ENCODE measurements around the gene ALDOA.
A peak's percentile ranks its signal among the peaks of the same experiment; 100 is the strongest.
"Not testable (repeated sequence)": the region's sequence is repeated elsewhere in the genome, so short reads cannot be mapped to it uniquely, and the experiment has no call there.

The ALDOA gene

GRCh38 chr16:30030841-30031413 is 34.6 kb upstream of the ALDOA start, which contains the start of gene TLCD3B:
Gene TLCD3B, minus strand, starts transcription at chr16:30031271. Its CDS starts 744 bp downstream, at chr16:30030527.
- Mint-ChIP-seq H3K27me3 (peaks cover 56% of the 10 kb centered on the region), H3K27ac (no peak within 1 kb of the TSS), H3K4me3 (no peak within 1 kb of the TSS)

DNA sequence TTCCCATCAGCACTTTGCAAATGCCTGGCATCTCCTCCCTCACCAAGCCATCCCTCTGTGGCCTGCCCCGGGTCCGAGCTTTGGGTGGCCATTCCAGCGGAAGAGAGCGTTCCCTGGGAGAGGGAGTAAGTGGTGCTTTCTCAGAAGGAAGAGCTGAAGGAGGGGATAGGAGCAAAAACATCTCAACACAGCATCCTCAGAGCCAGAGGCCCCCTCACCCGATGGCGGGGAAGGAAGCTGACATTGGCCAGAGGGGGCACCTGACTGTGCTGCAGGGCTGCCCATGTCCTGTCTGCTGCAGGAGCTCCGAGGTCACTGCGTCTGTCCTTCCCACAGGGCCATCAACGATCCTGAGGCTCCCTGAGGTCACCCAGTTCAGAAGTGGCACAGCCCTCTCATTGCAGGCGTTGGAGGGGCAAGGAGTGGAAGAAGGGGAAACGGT is 34.1 kb upstream of the ALDOA start:
- peaks cover 7% of the 10 kb centered on the region for H3K4me1 Mint-ChIP-seq (ENCODE audit: low read depth)
- no peaks in the 10 kb centered on the region for H3K36me3 Mint-ChIP-seq (ENCODE audit: low read depth)
- peaks cover 56% of the 10 kb centered on the region for H3K27me3 Mint-ChIP-seq
- no peak overlapping the region for H3K4me3 Mint-ChIP-seq
- H3K27ac Mint-ChIP-seq = no peak overlapping the region
- no peaks in the 10 kb centered on the region for H3K9me3 Mint-ChIP-seq

More at GRCh38 chr16:30030841-30031413, 34.6 kb upstream of the ALDOA start, which contains the start of gene TLCD3B:
- Mint-ChIP-seq H3K9me3 (no peaks in the 10 kb centered on the region), H3K36me3 (ENCODE audit: low read depth) (no peaks in the 10 kb centered on the region), H3K4me1 (ENCODE audit: low read depth) (peaks cover 7% of the 10 kb centered on the region)

- H3K27me3 Mint-ChIP-seq = peaks cover 49% of the 10 kb centered on the region
Measured at GRCh38 chr16:30032083-30032819, 33.3 kb upstream of the ALDOA start.

GRCh38 chr16:30033270-30033669 is 32.3 kb upstream of the ALDOA start:
- Mint-ChIP-seq H3K27ac (no peak overlapping the region), H3K27me3 (peaks cover 42% of the 10 kb centered on the region), H3K4me1 (ENCODE audit: low read depth) (peaks cover 7% of the 10 kb centered on the region), H3K36me3 (ENCODE audit: low read depth) (no peaks in the 10 kb centered on the region), H3K9me3 (no peaks in the 10 kb centered on the region), H3K4me3 (no peak overlapping the region)

More at GRCh38 chr16:30032083-30032819, 33.3 kb upstream of the ALDOA start:
- Mint-ChIP-seq H3K4me3 (no peak overlapping the region), H3K4me1 (ENCODE audit: low read depth) (peaks cover 7% of the 10 kb centered on the region), H3K36me3 (ENCODE audit: low read depth) (no peaks in the 10 kb centered on the region), H3K9me3 (no peaks in the 10 kb centered on the region), H3K27ac (no peak overlapping the region)

DNA sequence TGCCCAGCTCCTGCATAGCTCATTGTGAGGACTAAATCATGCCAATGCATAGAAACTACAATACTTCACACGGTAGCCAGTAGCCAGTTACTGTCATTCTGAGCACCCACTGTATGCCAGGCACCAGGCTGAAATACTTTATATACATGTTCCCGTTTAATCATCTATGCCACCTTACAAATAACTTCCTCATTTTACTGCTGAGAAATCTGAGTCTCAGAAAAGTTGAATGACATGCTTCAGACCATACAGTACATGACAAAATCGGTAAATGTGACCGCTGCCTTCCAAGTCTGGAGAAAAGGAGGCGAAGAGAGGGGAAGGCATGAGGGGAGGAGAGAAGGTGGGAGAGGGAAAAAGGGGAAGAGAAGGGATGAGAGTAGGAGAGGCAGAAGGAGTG is 25.3 kb upstream of the ALDOA start:
- peaks cover 10% of the 10 kb centered on the region for H3K27me3 Mint-ChIP-seq
- no peaks in the 10 kb centered on the region for H3K4me1 Mint-ChIP-seq (ENCODE audit: low read depth)
- H3K27ac Mint-ChIP-seq = no peak overlapping the region
- no peak overlapping the region for H3K4me3 Mint-ChIP-seq
- H3K36me3 Mint-ChIP-seq (ENCODE audit: low read depth) = no peaks in the 10 kb centered on the region
- H3K9me3 Mint-ChIP-seq = no peaks in the 10 kb centered on the region

GRCh38 chr16:30040690-30041089 is 24.9 kb upstream of the ALDOA start:
- H3K4me3 Mint-ChIP-seq; H3K27ac Mint-ChIP-seq; H3K4me1 Mint-ChIP-seq (ENCODE audit: low read depth); H3K27me3 Mint-ChIP-seq; H3K9me3 Mint-ChIP-seq; H3K36me3 Mint-ChIP-seq (ENCODE audit: low read depth): not testable (repeated sequence)

GRCh38 chr16:30041841-30042240 is 23.7 kb upstream of the ALDOA start:
- Mint-ChIP-seq H3K9me3 (no peaks in the 10 kb centered on the region), H3K27ac (no peak overlapping the region), H3K36me3 (ENCODE audit: low read depth) (no peaks in the 10 kb centered on the region), H3K27me3 (peaks cover 7% of the 10 kb centered on the region), H3K4me1 (ENCODE audit: low read depth) (no peaks in the 10 kb centered on the region), H3K4me3 (no peak overlapping the region)

DNA sequence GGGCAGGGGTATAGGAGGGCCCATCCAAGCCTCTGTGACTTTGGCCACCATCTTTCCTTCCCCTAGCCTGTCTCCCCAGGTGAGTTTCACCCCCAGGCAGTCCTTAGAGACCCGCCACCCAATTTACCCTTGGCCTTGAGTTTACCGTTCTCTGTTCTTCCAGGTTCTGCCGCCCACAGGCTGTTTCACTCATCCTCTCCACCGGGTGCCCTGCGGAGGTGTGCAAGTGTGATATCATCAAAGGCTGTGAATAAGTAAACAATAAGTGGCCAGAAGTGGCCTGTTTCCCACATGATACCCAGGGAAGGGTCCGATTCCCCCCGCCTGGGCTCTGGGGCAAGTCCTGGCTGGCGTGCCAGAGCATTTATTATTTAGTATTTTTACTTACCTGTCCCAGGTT is 19.4 kb upstream of the ALDOA start:
- H3K4me1 Mint-ChIP-seq (ENCODE audit: low read depth) = no peaks in the 10 kb centered on the region
- H3K27me3 Mint-ChIP-seq = no peaks in the 10 kb centered on the region
- H3K27ac Mint-ChIP-seq = no peak overlapping the region
- H3K9me3 Mint-ChIP-seq = no peaks in the 10 kb centered on the region
- H3K4me3 Mint-ChIP-seq = no peak overlapping the region
- H3K36me3 Mint-ChIP-seq (ENCODE audit: low read depth) = no peaks in the 10 kb centered on the region

DNA sequence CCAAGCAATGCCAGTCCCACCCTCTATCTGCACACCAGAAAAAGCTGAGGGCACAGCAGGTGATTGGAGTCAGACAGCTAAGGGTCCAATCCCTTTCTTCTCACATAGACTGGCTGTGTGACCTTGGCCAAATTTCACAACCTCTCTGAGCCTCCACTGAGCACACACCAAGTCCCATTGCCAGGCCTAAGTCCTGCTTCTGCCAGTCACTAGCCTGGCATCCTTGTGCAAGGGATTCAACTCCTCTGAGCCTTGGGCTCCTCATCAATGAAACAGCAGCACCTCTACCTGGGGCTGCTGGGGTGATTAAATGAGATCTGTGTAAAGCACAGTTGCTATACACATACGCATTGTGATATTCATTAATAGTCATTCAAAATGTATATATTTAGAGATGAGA is 19.0 kb upstream of the ALDOA start:
- Mint-ChIP-seq H3K27me3 (no peaks in the 10 kb centered on the region), H3K4me3 (no peak overlapping the region), H3K9me3 (no peaks in the 10 kb centered on the region), H3K27ac (no peak overlapping the region), H3K4me1 (ENCODE audit: low read depth) (peaks cover 2% of the 10 kb centered on the region), H3K36me3 (ENCODE audit: low read depth) (no peaks in the 10 kb centered on the region)

DNA sequence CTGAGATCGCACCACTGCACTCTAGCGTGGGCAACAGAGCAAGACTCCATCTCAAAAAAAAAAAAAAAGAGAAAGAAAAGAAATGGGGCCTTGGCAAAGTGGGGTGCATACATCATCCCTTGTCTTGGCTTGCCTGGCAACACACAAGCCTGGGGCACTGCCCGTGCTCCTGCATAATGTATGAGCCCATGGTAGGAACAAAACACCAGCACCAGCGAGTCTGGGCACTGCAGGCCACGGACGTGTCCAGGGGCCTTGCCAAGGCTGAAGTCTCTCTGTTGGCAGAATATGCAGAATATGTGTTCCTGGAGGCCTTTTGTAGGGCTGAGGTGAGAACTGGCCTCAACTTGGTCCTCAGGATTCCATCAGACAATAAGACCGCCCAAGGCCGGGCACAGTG is 15.7 kb upstream of the ALDOA start:
- Mint-ChIP-seq H3K9me3 (no peaks in the 10 kb centered on the region), H3K36me3 (ENCODE audit: low read depth) (no peaks in the 10 kb centered on the region), H3K4me1 (ENCODE audit: low read depth) (peaks cover 13% of the 10 kb centered on the region), H3K27ac (no peak overlapping the region), H3K27me3 (no peaks in the 10 kb centered on the region), H3K4me3 (no peak overlapping the region)

- Mint-ChIP-seq H3K9me3 (no peaks in the 10 kb centered on the region), H3K36me3 (ENCODE audit: low read depth) (no peaks in the 10 kb centered on the region), H3K27ac (no peak overlapping the region), H3K4me1 (ENCODE audit: low read depth) (peaks cover 13% of the 10 kb centered on the region), H3K4me3 (peak overlapping the region; percentile 67), H3K27me3 (no peaks in the 10 kb centered on the region)
Measured at GRCh38 chr16:30051518-30051917, 14.0 kb upstream of the ALDOA start.

DNA sequence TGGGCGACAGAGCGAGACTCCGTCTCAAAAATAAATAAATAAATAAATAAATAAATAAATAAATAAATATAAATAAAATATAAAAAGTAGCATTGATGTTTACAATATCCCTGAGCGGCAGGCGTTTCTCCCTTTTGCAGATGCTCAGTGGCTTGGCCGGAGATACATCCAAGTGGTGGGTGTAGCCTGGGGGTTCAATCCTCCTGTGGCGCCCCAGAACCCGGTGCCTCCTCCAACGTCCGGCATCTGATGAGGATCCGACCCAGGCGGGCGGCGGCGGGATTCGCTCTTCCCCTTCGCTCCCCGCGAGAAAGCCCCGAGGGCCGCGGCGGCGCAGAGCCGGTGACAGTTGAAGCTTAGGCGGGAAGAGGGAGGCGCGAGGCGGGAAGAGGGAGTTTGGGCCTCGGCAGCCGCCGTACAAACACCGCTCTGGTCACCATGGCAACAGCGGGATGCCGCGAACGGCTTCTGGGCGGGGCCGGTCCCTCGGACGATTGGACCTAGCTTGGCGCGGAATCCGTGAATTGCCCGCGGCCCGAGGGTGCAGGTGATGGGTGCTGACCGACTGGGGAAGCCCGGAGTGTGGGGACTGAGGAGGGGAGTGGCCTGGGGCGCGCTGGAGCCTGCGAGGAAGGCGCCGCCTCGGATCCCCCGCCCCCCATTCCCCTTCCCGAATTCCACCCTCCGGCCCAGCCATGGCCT is 12.7 kb upstream of the ALDOA start:
- peak overlapping the region; percentile 83 for H3K4me3 Mint-ChIP-seq
- peak overlapping the region; percentile 77 for H3K27ac Mint-ChIP-seq
- no peaks in the 10 kb centered on the region for H3K36me3 Mint-ChIP-seq (ENCODE audit: low read depth)
- H3K9me3 Mint-ChIP-seq = no peaks in the 10 kb centered on the region
- no peaks in the 10 kb centered on the region for H3K27me3 Mint-ChIP-seq
- peaks cover 13% of the 10 kb centered on the region for H3K4me1 Mint-ChIP-seq (ENCODE audit: low read depth)

- H3K27ac Mint-ChIP-seq = peak overlapping the region; percentile 26
- no peaks in the 10 kb centered on the region for H3K9me3 Mint-ChIP-seq
- H3K36me3 Mint-ChIP-seq (ENCODE audit: low read depth) = no peaks in the 10 kb centered on the region
- H3K4me1 Mint-ChIP-seq (ENCODE audit: low read depth) = peaks cover 13% of the 10 kb centered on the region
- no peaks in the 10 kb centered on the region for H3K27me3 Mint-ChIP-seq
- peak overlapping the region; percentile 83 for H3K4me3 Mint-ChIP-seq
Measured at GRCh38 chr16:30053376-30054015, 12.1 kb upstream of the ALDOA start.

- Mint-ChIP-seq H3K27me3 (no peaks in the 10 kb centered on the region), H3K4me3 (peak overlapping the region; percentile 42), H3K4me1 (ENCODE audit: low read depth) (peaks cover 13% of the 10 kb centered on the region), H3K9me3 (no peaks in the 10 kb centered on the region), H3K27ac (no peak overlapping the region), H3K36me3 (ENCODE audit: low read depth) (no peaks in the 10 kb centered on the region)
Measured at GRCh38 chr16:30054451-30054850, 11.1 kb upstream of the ALDOA start.
